Mucosa of descending colon (tissue), 3 donors: ENCODE measurements around the gene ADAMTS17. TPM values are rescaled to one million over a fixed set of nuclear protein-coding genes. Genes with fewer than 3 reads are reported as not detected.

Experiments
- ATAC-seq: fragments of 200-7000 bp; cut with Tn5 transposase; one replicate; pipeline ENCODE4 v1.9.1; 2020; ENCODE audit warnings: mild to moderate bottlenecking, moderate library complexity
- DNase-seq, 3 donors: peaks; one replicate each; pipeline ENCODE4 v3.0.0-alpha.2; 2020
- H3K36me3 ChIP-seq: fragments of 200-600 bp; one replicate; pipeline ENCODE4 v1.8.0; 2021; ENCODE audit warnings: low read depth, mild to moderate bottlenecking
- H3K4me1 ChIP-seq: fragments of 200-600 bp; one replicate; pipeline ENCODE4 v1.8.0; 2021; ENCODE audit warnings: low read depth, mild to moderate bottlenecking
- H3K4me3 ChIP-seq: fragments of 200-600 bp; one replicate; pipeline ENCODE4 v1.8.0; 2021; ENCODE audit warnings: mild to moderate bottlenecking
- H3K9me3 ChIP-seq: fragments of 200-600 bp; one replicate; pipeline ENCODE4 v1.8.0; 2021; ENCODE audit warnings: mild to moderate bottlenecking
- CTCF ChIP-seq: fragments of 200-600 bp; IDR thresholded peaks from one replicate; pipeline ENCODE4 v1.8.0; 2022; ENCODE audit warnings: antibody characterized with exemption, mild to moderate bottlenecking
- intact Hi-C, 2 donors: fragments of 100-400 bp; cut with DNase I in 1 of 2; cut with micrococcal nuclease in 1 of 2; formaldehyde crosslinking; loops; one replicate each; pipeline versions ENCODE4 v1.11.0 to v1.11.1; 2022; cut with DNase I, micrococcal nuclease
- total RNA-seq, 3 donors: library from RNA; stranded (reverse); fragmentation: NEBNext Ultra II Directional in 2 of 3; extraction: Animal tissue kit (Norgen Biotek cat#: 25700) in 2 of 3; gene quantifications; one replicate each; pipeline versions ENCODE4 v1.2.1 to v1.2.4, GENCODE V29; 2021 to 2023
- donor health status: DM: no; HTN: no; CAD: no; lungs with moderate emphysema.
- donor health status: DM: no; HTN: no; CAD: no.
- donor health status: DM: no; HTN: yes; CAD: no.

ADAMTS17 gene
- total RNA-seq, 3 donors from 2014 or later, result 5.2 to 13.8 (median 6.3) TPM

- H3K36me3 ChIP-seq, result no peaks in the 10 kb centered on the region
- H3K9me3 ChIP-seq, result no peaks in the 10 kb centered on the region
- H3K4me1 ChIP-seq, result peaks cover 13% of the 10 kb centered on the region
- TF ChIP-seq CTCF, result no peak
- peak overlapping the region; percentile 63 for H3K4me3 ChIP-seq
- intact Hi-C loops, result loop anchor here in 1 of 2 donors (10.0 kb wide), 1 partner anchor 214 kb away; no protein-coding TSS in a partner anchor
- ATAC-seq (peak; percentile 77), DNase-seq (peak in 1 of 3 donors; percentile 63)
These were observed 8.9 kb upstream of the ADAMTS17 start for GRCh38 chr15:100350434-100351226.

GRCh38 chr15:100349696-100350433, 8.1 kb upstream of the ADAMTS17 start:
- peak; percentile 96 for TF ChIP-seq CTCF
- Histone ChIP-seq H3K4me3 (peak overlapping the region; percentile 63), H3K4me1 (peaks cover 13% of the 10 kb centered on the region), H3K9me3 (no peaks in the 10 kb centered on the region), H3K36me3 (no peaks in the 10 kb centered on the region)
- intact Hi-C loops, result loop anchor here (10.0 kb wide), 1 partner anchor 215 kb away; no protein-coding TSS in a partner anchor
- ATAC-seq, result peak; percentile 99
- peak; percentile 93 to 98 (median 97) for DNase-seq

- intact Hi-C loops, result loop anchor here in 1 of 2 donors (10.0 kb wide), 1 partner anchor 215 kb away; no protein-coding TSS in a partner anchor
- H3K4me1 ChIP-seq, result peaks cover 13% of the 10 kb centered on the region
- no peak for TF ChIP-seq CTCF
- ATAC-seq (no peak), DNase-seq (no peak)
- H3K36me3 ChIP-seq, result no peaks in the 10 kb centered on the region
- no peaks in the 10 kb centered on the region for H3K9me3 ChIP-seq
- no peak overlapping the region for H3K4me3 ChIP-seq
These were observed 7.5 kb upstream of the ADAMTS17 start for GRCh38 chr15:100349321-100349695.

- Histone ChIP-seq H3K36me3 (no peaks in the 10 kb centered on the region), H3K4me1 (peaks cover 13% of the 10 kb centered on the region), H3K4me3 (no peak overlapping the region), H3K9me3 (no peaks in the 10 kb centered on the region)
- TF ChIP-seq CTCF, result no peak
- intact Hi-C loops, result loop anchor here in 1 of 2 donors (10.0 kb wide), 1 partner anchor 216 kb away; no protein-coding TSS in a partner anchor
- no peak for DNase-seq
- no peak for ATAC-seq
These were observed 6.8 kb upstream of the ADAMTS17 start for GRCh38 chr15:100348578-100348977.

GRCh38 chr15:100346866-100347512, 5.2 kb upstream of the ADAMTS17 start:
- no peak for DNase-seq
- intact Hi-C loops, result loop anchor here in 1 of 2 donors (10.0 kb wide), 1 partner anchor 218 kb away; no protein-coding TSS in a partner anchor
- TF ChIP-seq CTCF, result no peak
- H3K36me3 ChIP-seq, result no peaks in the 10 kb centered on the region
- no peaks in the 10 kb centered on the region for H3K9me3 ChIP-seq
- no peak for ATAC-seq
- H3K4me1 ChIP-seq, result peaks cover 17% of the 10 kb centered on the region
- no peak overlapping the region for H3K4me3 ChIP-seq
